Mesenteric fat pad (tissue), 1 donor: Measurements from ENCODE around the gene GRB10. TPM values are rescaled to one million over a fixed set of nuclear protein-coding genes. Genes with fewer than 3 reads are reported as not detected.

ENCODE experiments used
- DNase-seq: peaks from one replicate; pipeline ENCODE4 v3.0.0-alpha.2; 2020; ENCODE audit warnings: low spot score
- total RNA-seq: library from RNA; stranded (reverse); fragmentation: NEBNext Ultra II Directional; extraction: Animal tissue kit (Norgen Biotek cat#: 25700); gene quantifications from one replicate; pipeline ENCODE4 v1.2.1, GENCODE V29; 2021
- donor health status: DM: yes; HTN: yes; CAD: no.

The GRB10 gene
- total RNA-seq, 1 donor from 2014 or later: 95.7 TPM

GRCh38 chr7:50721661-50722259 lies 60.9 kb downstream of the GRB10 start:
- DNase-seq: no peak

GRCh38 chr7:50721160-50721559 lies 61.5 kb downstream of the GRB10 start:
- DNase-seq: no peak

GRCh38 chr7:50720295-50720694 lies 62.4 kb downstream of the GRB10 start:
- no peak for DNase-seq

- DNase-seq: no peak
Measured at GRCh38 chr7:50718876-50719275, 63.8 kb downstream of the GRB10 start.

GRCh38 chr7:50718311-50718710 lies 64.4 kb downstream of the GRB10 start:
- DNase-seq: no peak

GRCh38 chr7:50717181-50717580 lies 65.5 kb downstream of the GRB10 start:
- DNase-seq: no peak

GRCh38 chr7:50714857-50715256 lies 67.8 kb downstream of the GRB10 start:
- DNase-seq: no peak

- DNase-seq: no peak
Measured at GRCh38 chr7:50713123-50713965, 69.4 kb downstream of the GRB10 start.

GRCh38 chr7:50712252-50713122 lies 70.2 kb downstream of the GRB10 start:
- DNase-seq: no peak

- no peak for DNase-seq
Measured at GRCh38 chr7:50711271-50712175, 71.2 kb downstream of the GRB10 start.

- DNase-seq: no peak
Measured at GRCh38 chr7:50710441-50711154, 72.1 kb downstream of the GRB10 start.

- DNase-seq: no peak
Measured at GRCh38 chr7:50709151-50709550, 73.5 kb downstream of the GRB10 start.

- DNase-seq: no peak
Measured at GRCh38 chr7:50707236-50708006, 75.3 kb downstream of the GRB10 start.

- DNase-seq: no peak
Measured at GRCh38 chr7:50706469-50706937, 76.2 kb downstream of the GRB10 start.

- DNase-seq: no peak
Measured at GRCh38 chr7:50704844-50705243, 77.9 kb downstream of the GRB10 start.

- no peak for DNase-seq
Measured at GRCh38 chr7:50703654-50704053, 79.0 kb downstream of the GRB10 start.

- DNase-seq: no peak
Measured at GRCh38 chr7:50699143-50699542, 83.6 kb downstream of the GRB10 start.

- no peak for DNase-seq
Measured at GRCh38 chr7:50697748-50698147, 84.9 kb downstream of the GRB10 start.
